GM04503 (cell line): Measurements from ENCODE around the gene LMF1.

ENCODE experiments used
- DNase-seq: peaks from one replicate; pipeline ENCODE4 v3.0.0-alpha.2; 2012; ENCODE audit warnings: low read depth

The LMF1 gene

GRCh38 chr16:813204-813915 is 157.4 kb downstream of the LMF1 start:
- no peak for DNase-seq

- no peak for DNase-seq
Measured at GRCh38 chr16:808085-808386, 162.7 kb downstream of the LMF1 start.

- peak; percentile 42 for DNase-seq
Measured at GRCh38 chr16:807347-808084, 163.3 kb downstream of the LMF1 start.

- DNase-seq = no peak
Measured at GRCh38 chr16:805474-805873, 165.3 kb downstream of the LMF1 start.

- DNase-seq = no peak
Measured at GRCh38 chr16:804193-805048, 166.4 kb downstream of the LMF1 start.

GRCh38 chr16:803754-804080 is 167.1 kb downstream of the LMF1 start:
- DNase-seq = no peak
